ENCODE data around the gene PLA2R1. TPM values are rescaled to one million over a fixed set of nuclear protein-coding genes. Genes with fewer than 3 reads are reported as not detected.

PLA2R1 gene
- total and polyA plus RNA-seq, 2 of the 4 experiments (the other 2 are of a cell fraction), result 0.43 to 0.54 TPM

GRCh38 chr2:160055726-160056108, 6.7 kb downstream of the PLA2R1 start:
- intact Hi-C loops (cut with micrococcal nuclease) (no loop called here), in situ Hi-C loops (cut with MboI; ENCODE audit: low sequenced_read_pairs) (no loop called here), dilution Hi-C loops (cut with HindIII; ENCODE audit: low sequenced_read_pairs, unreplicated experiment) (no loop called here)
- ATAC-seq (ENCODE audit: low read depth) (no peak), DNase-seq (no peak)
- Histone ChIP-seq H3K27ac (ENCODE audit: insufficient read depth, low read length) (no peak overlapping the region), H2AK5ac (ENCODE audit: low read depth, low read length) (no peak overlapping the region), H4K91ac (ENCODE audit: insufficient read depth, low read depth, low read length) (no peak overlapping the region), H4K20me1 (ENCODE audit: insufficient read depth, low read length) (no peaks in the 10 kb centered on the region), H3K56ac (ENCODE audit: extremely low read depth, insufficient read depth, low read length) (no peak overlapping the region), H2BK20ac (ENCODE audit: low read depth, low read length) (no peak overlapping the region), H3K36me3 (ENCODE audit: control insufficient read depth, insufficient read depth, low read length) (no peaks in the 10 kb centered on the region), H2AK9ac (replicated peaks; ENCODE audit: low read depth, low read length, poor library complexity) (no peak overlapping the region), H3K4me3 (ENCODE audit: insufficient read depth, low read depth, low read length) (no peak overlapping the region), H3K4me1 (ENCODE audit: control insufficient read depth, insufficient read depth, low read length) (no peaks in the 10 kb centered on the region), H3K18ac (ENCODE audit: low read depth, low read length) (no peak overlapping the region), H2BK120ac (ENCODE audit: low read depth, low read length) (no peak overlapping the region), H3K79me1 (ENCODE audit: low read depth in 1 of 2, low read length in 2 of 2) (no peaks in the 10 kb centered on the region), H2AFZ (replicated peaks; ENCODE audit: low read length, poor library complexity) (no peak overlapping the region), H3K27me3 (ENCODE audit: control insufficient read depth, insufficient read depth, low read length) (peaks cover 18% of the 10 kb centered on the region), H3K4ac (ENCODE audit: low read depth, low read length) (no peak overlapping the region), H3K9me3 (ENCODE audit: control insufficient read depth, insufficient read depth, low read length) (no peaks in the 10 kb centered on the region), H2BK15ac (ENCODE audit: low read depth, low read length) (no peak overlapping the region), H2BK5ac (ENCODE audit: low read depth, low read length, poor library complexity, severe bottlenecking) (no peak overlapping the region), H3K4me2 (ENCODE audit: low read depth, low read length) (no peak overlapping the region), H3K23ac (ENCODE audit: low read depth, low read length) (no peak overlapping the region), H3K14ac (replicated peaks; ENCODE audit: low read depth, low read length) (no peak overlapping the region), H4K8ac (ENCODE audit: low read depth in 2 of 2, low read length in 2 of 2) (no peak overlapping the region), H3K9ac (ENCODE audit: low read depth, low read length) (no peak overlapping the region), H3K9me1 (ENCODE audit: insufficient read depth, low read length) (no peaks in the 10 kb centered on the region), H4K5ac (ENCODE audit: low read depth, low read length) (no peak overlapping the region)
- TF ChIP-seq USF2 (IDR thresholded peaks at IDR 0.05; ENCODE audit: low read depth, low read length) (no peak), SMC3 (IDR thresholded peaks at IDR 0.05; ENCODE audit: low read depth, low read length) (no peak), RAD21 (IDR thresholded peaks at IDR 0.05; ENCODE audit: low read length) (no peak), FOS (IDR thresholded peaks at IDR 0.05; ENCODE audit: low read depth, low read length) (no peak), MXI1 (IDR thresholded peaks at IDR 0.05; ENCODE audit: borderline replicate concordance, low read depth, low read length) (no peak), BHLHE40 (IDR thresholded peaks at IDR 0.05; ENCODE audit: low read depth, low read length) (no peak), CEBPB (IDR thresholded peaks at IDR 0.05; ENCODE audit: low read depth, low read length) (no peak), NFE2L2 (IDR thresholded peaks at IDR 0.05; ENCODE audit: low read depth, low read length) (no peak), ELK1 (IDR thresholded peaks at IDR 0.05; ENCODE audit: borderline replicate concordance, low read depth, low read length) (no peak), MAZ (IDR thresholded peaks at IDR 0.05; ENCODE audit: borderline replicate concordance, low read depth, low read length) (no peak), CTCF (conservative IDR thresholded peaks at IDR 0.05; ENCODE audit: low read depth, low read length) (no peak), RFX5 (IDR thresholded peaks at IDR 0.05; ENCODE audit: low read depth, low read length) (no peak), MAFK (IDR thresholded peaks at IDR 0.05; ENCODE audit: low read depth, low read length) (no peak)
- CTCF ChIA-PET, result no interaction called here
- 77% methylated on average over 3 of the region's 7 CpGs; no CpG with 5 or more reads in 1 of the 2 experiments for WGBS, 2 experiments (ENCODE audit: extremely low coverage in 2 of 2, insufficient read length in 1 of 2)
- POLR2A ChIA-PET (ENCODE audit: unreplicated experiment), result no interaction called here
- no TSS peak for BruUV-seq (replicated peaks)
